Common myeloid progenitor, CD34-positive (primary cell): ENCODE data around the gene AP1B1.
A peak's percentile ranks its signal among the peaks of the same experiment; 100 is the strongest.
"Not testable (repeated sequence)": the region's sequence is repeated elsewhere in the genome, so short reads cannot be mapped to it uniquely, and the experiment has no call there.

Experiments
- CTCF ChIA-PET: fragments of 350-600 bp; sonication (Branson Sonifier 250); formaldehyde crosslinking; loops from one replicate; lab custom pipeline; 2021; ENCODE audit warnings: antibody characterized with exemption; lab: Charles Lee
- POLR2A ChIA-PET: fragments of 350-600 bp; sonication (Branson Sonifier 250); formaldehyde crosslinking; loops from one replicate; lab custom pipeline; 2021; ENCODE audit warnings: antibody characterized with exemption; lab: Charles Lee
- DNase-seq, 3 donors: peaks; one replicate each; pipeline versions ENCODE4 v3.0.0 to v3.0.0-alpha.2; 2013
- H3K27ac ChIP-seq, 2 experiments: 1 replicate in 1 of 2; 2 replicates in 1 of 2; pipeline ENCODE4 v1.7.0; 2013; ENCODE audit warnings: inconsistent platforms in 2 of 2, low read length in 2 of 2, mild to moderate bottlenecking in 2 of 2, low read depth in 1 of 2, moderate library complexity in 1 of 2; ENCODE audit not compliant: severe bottlenecking in 2 of 2, insufficient read depth in 1 of 2, poor library complexity in 1 of 2
- H3K27me3 ChIP-seq, 5 experiments: replicated peaks in 2 of 5; 1 replicate in 3 of 5; 2 replicates in 2 of 5; pipeline versions ENCODE4 v1.6.1 to v1.7.0; 2013; ENCODE audit warnings: low read length in 4 of 5, mild to moderate bottlenecking in 2 of 5, moderate library complexity in 2 of 5, inconsistent platforms in 1 of 5; ENCODE audit not compliant: insufficient read depth in 5 of 5, control insufficient read depth in 4 of 5
- H3K36me3 ChIP-seq, 4 experiments: 1 replicate in 2 of 4; 2 replicates in 2 of 4; pipeline versions ENCODE4 v1.6.1 to v1.7.0; 2013; ENCODE audit warnings: low read length in 3 of 4, control low read depth in 1 of 4, mild to moderate bottlenecking in 1 of 4; ENCODE audit not compliant: control insufficient read depth in 4 of 4, insufficient read depth in 4 of 4
- H3K4me1 ChIP-seq, 4 experiments: 1 replicate in 3 of 4; 2 replicates in 1 of 4; pipeline versions ENCODE4 v1.6.1 to v1.7.1; 2013; ENCODE audit warnings: low read length in 3 of 4, mild to moderate bottlenecking in 3 of 4, control low read depth in 1 of 4, inconsistent platforms in 1 of 4, moderate library complexity in 1 of 4; ENCODE audit not compliant: control insufficient read depth in 4 of 4, insufficient read depth in 4 of 4; ENCODE audit errors: control extremely low read depth in 1 of 4
- H3K4me3 ChIP-seq, 7 experiments: 1 replicate in 4 of 7; 2 replicates in 3 of 7; pipeline versions ENCODE4 v1.5.1 to v1.7.0; 2013; ENCODE audit warnings: mild to moderate bottlenecking in 7 of 7, low read length in 6 of 7, moderate library complexity in 6 of 7, inconsistent platforms in 2 of 7, low read depth in 2 of 7, control low read depth in 1 of 7; ENCODE audit not compliant: insufficient read depth in 4 of 7, control insufficient read depth in 1 of 7; ENCODE audit errors: extremely low read depth in 1 of 7
- H3K9me3 ChIP-seq, 5 experiments: 1 replicate in 4 of 5; 2 replicates in 1 of 5; pipeline versions ENCODE4 v1.6.1 to v1.7.1; 2013; ENCODE audit warnings: low read length in 4 of 5, mild to moderate bottlenecking in 2 of 5, inconsistent platforms in 1 of 5, low read depth in 1 of 5, moderate library complexity in 1 of 5; ENCODE audit not compliant: control insufficient read depth in 4 of 5, insufficient read depth in 2 of 5; ENCODE audit errors: control extremely low read depth in 1 of 5
- WGBS: methylation state at CpG from one replicate; pipeline ENCODE4 v1.1.5; 2013; ENCODE audit not compliant: insufficient coverage; 5-methylcytosine and 5-hydroxymethylcytosine counted together

Gene AP1B1

DNA sequence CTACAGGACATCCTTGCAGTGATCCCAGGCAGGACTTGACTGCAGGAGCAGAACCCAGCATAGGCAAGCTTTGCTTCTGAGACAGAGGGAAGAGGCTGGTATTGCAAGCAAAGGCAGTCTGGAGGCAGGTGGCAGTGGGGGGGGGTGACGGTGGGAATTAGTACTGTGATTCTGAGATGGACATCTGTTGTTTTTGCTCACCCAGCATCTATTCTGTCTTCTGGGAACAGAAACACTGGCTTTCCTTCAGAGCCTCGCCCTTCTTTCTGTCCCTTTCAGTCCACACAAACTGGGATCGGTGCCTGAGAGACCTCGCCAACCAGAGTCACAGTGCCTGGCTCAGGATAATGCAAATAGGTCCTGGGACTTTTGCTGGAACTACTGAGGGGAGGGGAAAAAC lies 41.7 kb downstream of the AP1B1 start:
- Histone ChIP-seq H3K27me3 (no peaks in the 10 kb centered on the region), H3K9me3 (no peaks in the 10 kb centered on the region), H3K4me3 (no peak overlapping the region), H3K4me1 (peaks cover 0 to 17% (median 3%) of the 10 kb centered on the region in 4 experiments), H3K27ac (no peak overlapping the region), H3K36me3 (peaks cover 23 to 87% (median 68%) of the 10 kb centered on the region in 4 experiments)
- POLR2A ChIA-PET, result no interaction called here
- 96% methylated on average over 4 of the region's 4 CpGs for WGBS
- CTCF ChIA-PET, result interaction anchor here (0.7 kb wide), 1 partner anchor 12 kb away, joined by 3 read pairs; no protein-coding TSS in a partner anchor
- no peak for DNase-seq

DNA sequence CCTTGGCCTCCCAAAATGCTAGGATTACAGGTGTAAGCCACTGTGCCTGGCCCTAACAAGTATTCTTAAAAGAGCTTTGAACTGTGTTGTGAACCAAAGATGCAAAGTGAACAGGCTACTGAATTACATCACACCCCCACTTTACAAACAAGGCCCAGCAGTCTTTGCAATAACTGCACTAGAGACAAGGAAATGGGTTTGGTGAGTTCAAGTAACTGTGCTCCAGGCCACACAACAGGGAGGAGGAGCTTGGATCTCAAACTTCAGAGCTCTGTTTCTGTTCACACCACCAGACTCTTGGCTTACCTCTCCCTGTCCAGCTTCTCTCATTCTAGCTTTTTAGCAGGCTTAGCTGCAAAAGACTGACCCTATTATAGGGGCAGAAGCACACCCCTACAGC lies 42.4 kb downstream of the AP1B1 start:
- H3K27me3 ChIP-seq, result no peaks in the 10 kb centered on the region
- ChIA-PET POLR2A (no interaction called here), CTCF (no interaction called here)
- no peaks in the 10 kb centered on the region for H3K9me3 ChIP-seq
- DNase-seq, result no peak
- no peak overlapping the region for H3K4me3 ChIP-seq
- peaks cover 0 to 17% (median 3%) of the 10 kb centered on the region in 4 experiments for H3K4me1 ChIP-seq
- peaks cover 23 to 87% (median 69%) of the 10 kb centered on the region in 4 experiments for H3K36me3 ChIP-seq
- H3K27ac ChIP-seq, result no peak overlapping the region

DNA sequence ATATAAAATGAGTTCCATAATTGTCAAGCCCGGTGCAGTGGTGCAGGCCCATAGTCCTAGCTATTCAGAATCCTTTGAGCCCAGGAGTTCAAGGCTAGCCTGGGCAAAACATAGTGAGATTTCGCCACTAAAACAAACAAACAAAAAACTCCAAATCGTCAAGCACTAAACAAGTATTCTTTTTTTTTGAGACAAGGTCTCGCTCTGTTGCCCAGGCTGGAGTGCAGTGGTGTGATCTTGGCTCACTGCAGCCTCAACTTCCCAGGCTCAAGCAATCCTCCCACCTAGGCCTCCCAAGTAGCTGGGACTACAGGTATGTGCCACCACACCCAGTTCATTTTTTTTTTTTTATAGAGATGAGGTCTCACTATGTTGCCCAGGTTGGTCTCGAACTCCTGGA lies 43.5 kb downstream of the AP1B1 start:
- POLR2A ChIA-PET, DNase-seq, H3K9me3 ChIP-seq, H3K27me3 ChIP-seq, H3K27ac ChIP-seq, H3K4me3 ChIP-seq, CTCF ChIA-PET: not testable (repeated sequence)
- WGBS, result 93% methylated on average over 5 of the region's 5 CpGs
- Histone ChIP-seq H3K4me1 (peaks cover 0 to 17% (median 3%) of the 10 kb centered on the region in 4 experiments), H3K36me3 (peaks cover 22 to 87% (median 71%) of the 10 kb centered on the region in 4 experiments)

DNA sequence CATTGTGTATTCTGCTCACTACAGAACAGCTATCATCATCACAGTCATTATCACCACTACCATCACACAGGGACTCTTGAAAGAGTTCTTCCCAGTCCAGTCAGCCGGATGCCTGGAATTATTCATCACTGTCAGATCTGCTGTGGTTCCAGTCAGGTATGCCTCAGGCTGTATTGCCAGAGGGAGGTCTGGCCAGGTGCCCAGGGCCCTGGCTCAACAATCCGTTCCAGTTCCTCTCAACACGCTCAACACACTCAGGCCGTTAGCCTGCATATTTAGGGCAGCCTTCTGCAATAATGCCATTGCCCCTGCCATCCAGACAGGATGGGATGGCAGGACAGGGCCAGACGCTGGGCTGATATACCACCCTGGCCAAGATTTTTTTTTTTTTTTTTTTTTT lies 44.2 kb downstream of the AP1B1 start:
- no peaks in the 10 kb centered on the region for H3K9me3 ChIP-seq
- H3K4me1 ChIP-seq, result peaks cover 0 to 17% (median 3%) of the 10 kb centered on the region in 4 experiments
- peaks cover 22 to 88% (median 73%) of the 10 kb centered on the region in 4 experiments for H3K36me3 ChIP-seq
- CTCF ChIA-PET, result interaction anchor here (1.5 kb wide), 1 partner anchor 12 kb away, joined by 4 read pairs; no protein-coding TSS in a partner anchor
- H3K4me3 ChIP-seq, result no peak overlapping the region
- POLR2A ChIA-PET, result no interaction called here
- 66% methylated on average over 3 of the region's 5 CpGs for WGBS
- no peak overlapping the region for H3K27ac ChIP-seq
- H3K27me3 ChIP-seq, result no peaks in the 10 kb centered on the region
- peak in 1 of 3 donors; percentile 21 for DNase-seq

DNA sequence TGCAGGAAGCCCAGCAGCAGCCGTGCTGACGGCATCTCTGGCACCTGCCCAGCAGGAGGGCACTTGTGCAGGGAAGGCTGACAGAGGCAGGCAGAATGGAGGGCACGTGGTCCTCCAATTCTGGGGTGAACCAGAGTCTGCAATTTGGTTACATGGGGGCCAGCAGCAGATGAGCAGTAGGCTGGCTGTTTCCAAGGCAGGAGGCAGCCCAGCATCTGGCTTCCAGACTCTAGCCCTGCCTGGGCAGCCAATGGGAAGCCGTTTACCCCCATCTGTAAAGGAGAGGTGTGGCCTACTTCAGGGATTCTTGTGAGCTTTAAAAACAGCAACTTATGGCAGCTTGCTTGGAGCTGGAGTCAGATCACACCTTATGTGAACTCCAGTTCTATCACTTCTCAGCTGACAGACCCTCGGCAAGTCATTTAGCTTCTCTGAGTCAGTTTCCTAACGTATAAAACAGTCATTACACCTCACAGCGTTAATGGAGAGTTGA lies 45.0 kb downstream of the AP1B1 start:
- Histone ChIP-seq H3K4me1 (peaks cover 0 to 17% (median 3%) of the 10 kb centered on the region in 4 experiments), H3K4me3 (no peak overlapping the region), H3K36me3 (peaks cover 22 to 88% (median 75%) of the 10 kb centered on the region in 4 experiments), H3K9me3 (no peaks in the 10 kb centered on the region), H3K27ac (no peak overlapping the region), H3K27me3 (no peaks in the 10 kb centered on the region)
- peak in 1 of 3 donors; percentile 23 for DNase-seq
- CTCF ChIA-PET, result interaction anchor here (1.5 kb wide), 1 partner anchor 12 kb away, joined by 4 read pairs; no protein-coding TSS in a partner anchor
- POLR2A ChIA-PET, result no interaction called here
- WGBS, result 53% methylated on average over 4 of the region's 7 CpGs

DNA sequence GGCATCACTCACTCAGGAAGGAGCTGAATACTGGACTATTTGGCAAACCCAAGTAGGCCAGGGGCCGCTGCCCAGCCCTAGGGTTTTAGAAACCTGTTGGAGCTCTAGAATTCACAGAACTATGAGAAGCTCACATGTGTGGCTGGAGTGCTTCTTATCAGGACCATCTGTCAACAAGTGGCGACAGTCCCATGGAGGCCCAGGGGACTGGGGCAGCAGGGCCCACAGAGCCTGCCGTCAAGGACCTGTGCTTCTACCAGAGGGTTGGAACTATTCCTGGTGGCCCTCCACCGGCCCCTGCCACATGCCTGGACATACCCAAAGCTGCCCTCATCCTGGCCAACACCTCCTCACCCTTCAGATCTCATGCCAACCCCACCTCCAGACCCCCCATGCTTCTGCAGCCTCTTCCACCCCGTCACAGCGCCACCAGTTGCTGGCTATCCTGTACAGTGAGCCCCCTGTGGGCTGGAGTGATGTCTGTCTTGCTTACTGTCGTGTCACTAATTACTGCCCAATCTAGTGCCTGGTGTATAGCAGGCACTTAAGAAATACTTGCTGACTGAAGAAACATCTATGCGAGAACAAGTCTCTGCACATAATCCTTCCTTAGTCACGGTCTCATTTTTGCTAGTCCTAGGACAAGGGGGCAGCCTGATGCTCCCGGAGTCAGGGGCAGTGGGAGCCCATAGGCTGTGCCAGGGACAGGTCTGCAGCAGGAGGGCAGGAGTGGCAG lies 45.6 kb downstream of the AP1B1 start:
- Histone ChIP-seq H3K9me3 (no peaks in the 10 kb centered on the region), H3K27ac (no peak overlapping the region), H3K4me3 (no peak overlapping the region), H3K4me1 (peaks cover 0 to 17% (median 3%) of the 10 kb centered on the region in 4 experiments), H3K27me3 (no peaks in the 10 kb centered on the region), H3K36me3 (peaks cover 17 to 88% (median 77%) of the 10 kb centered on the region in 4 experiments)
- POLR2A ChIA-PET, result no interaction called here
- no peak for DNase-seq
- WGBS, result 85% methylated on average over 10 of the region's 10 CpGs
- CTCF ChIA-PET, result interaction anchor here (1.0 to 1.5 kb wide), 3 partner anchors 9 to 11 kb away, joined by 3 to 4 read pairs (median 4); no protein-coding TSS in a partner anchor

DNA sequence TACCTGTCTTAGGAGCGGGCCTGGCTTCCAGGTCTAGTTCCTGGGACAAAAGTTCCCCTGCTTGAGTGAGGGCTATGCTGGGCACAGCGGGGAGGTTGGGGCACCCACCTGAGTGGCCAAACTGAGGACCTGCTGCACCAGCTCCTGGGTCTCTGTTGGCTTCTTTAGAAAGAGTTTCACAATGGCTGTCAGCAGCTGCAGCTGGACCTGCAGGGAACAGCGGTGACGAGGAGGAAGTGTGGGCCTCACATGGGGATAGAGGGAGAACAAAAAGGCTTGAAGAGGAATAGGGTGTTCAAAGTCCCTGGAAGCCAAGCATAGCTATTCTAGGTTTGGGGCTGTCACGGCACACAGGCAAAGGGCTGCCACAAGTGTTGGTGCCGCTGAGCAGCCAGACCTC lies 46.2 kb downstream of the AP1B1 start:
- H3K27me3 ChIP-seq, result no peaks in the 10 kb centered on the region
- no peak overlapping the region for H3K4me3 ChIP-seq
- DNase-seq, result no peak
- no peak overlapping the region for H3K27ac ChIP-seq
- POLR2A ChIA-PET, result no interaction called here
- CTCF ChIA-PET, result interaction anchor here (1.0 to 1.1 kb wide), 2 partner anchors 9 kb away, joined by 3 to 4 read pairs; no protein-coding TSS in a partner anchor
- WGBS, result 78% methylated on average over 6 of the region's 6 CpGs
- H3K9me3 ChIP-seq, result no peaks in the 10 kb centered on the region
- peaks cover 0 to 17% (median 3%) of the 10 kb centered on the region in 4 experiments for H3K4me1 ChIP-seq
- H3K36me3 ChIP-seq, result peaks cover 11 to 88% (median 75%) of the 10 kb centered on the region in 4 experiments
